HG03521 (cell line): ENCODE results near the gene VMAC.
"Not testable (repeated sequence)": the region's sequence is repeated elsewhere in the genome, so short reads cannot be mapped to it uniquely, and the experiment has no call there.

Experiments
- ATAC-seq: cut with Tn5 transposase; IDR thresholded peaks from one replicate; pipeline ENCODE4 v1.9.1; 2021; ENCODE audit warnings: mild to moderate bottlenecking, moderate library complexity; ENCODE audit not compliant: unreplicated experiment

The VMAC gene, protein sequence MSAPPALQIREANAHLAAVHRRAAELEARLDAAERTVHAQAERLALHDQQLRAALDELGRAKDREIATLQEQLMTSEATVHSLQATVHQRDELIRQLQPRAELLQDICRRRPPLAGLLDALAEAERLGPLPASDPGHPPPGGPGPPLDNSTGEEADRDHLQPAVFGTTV

DNA sequence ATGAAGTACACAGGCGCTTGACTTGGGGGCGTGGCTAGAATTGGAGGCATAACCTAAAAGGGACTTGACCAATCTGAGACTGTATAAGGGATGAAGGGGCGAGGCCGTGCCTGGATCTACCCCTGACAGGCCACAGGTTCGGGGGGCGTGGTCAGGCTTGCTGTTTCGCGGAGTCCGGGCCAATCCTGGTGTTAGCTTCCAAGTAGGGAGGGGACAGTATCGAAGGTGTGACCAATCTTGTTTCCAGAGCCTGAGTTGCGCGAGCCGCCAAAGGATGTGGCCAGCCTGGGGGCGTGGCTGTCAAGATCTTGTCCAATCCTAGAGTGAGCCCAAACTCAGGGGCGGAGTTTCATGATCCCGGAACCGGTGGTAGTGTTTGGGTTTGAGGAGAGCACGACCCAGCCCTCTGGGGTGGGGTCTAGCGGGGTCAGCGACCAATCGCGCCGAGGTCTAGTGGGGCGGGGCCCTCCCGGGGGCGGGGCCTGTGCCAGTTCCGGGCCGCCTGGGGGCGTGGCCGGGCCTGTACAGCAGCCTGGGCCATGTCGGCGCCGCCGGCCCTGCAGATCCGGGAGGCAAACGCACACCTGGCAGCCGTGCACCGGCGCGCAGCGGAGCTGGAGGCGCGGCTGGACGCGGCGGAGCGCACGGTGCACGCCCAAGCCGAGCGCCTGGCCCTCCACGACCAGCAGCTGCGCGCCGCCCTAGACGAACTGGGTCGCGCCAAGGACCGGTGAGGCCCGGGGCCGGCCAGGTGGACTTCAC lies at the start of gene VMAC:
TSS of gene VMAC (plus strand) at position 521 of the 762 bp plus-strand sequence. CDS start at position 540, 19 bp downstream.
- peak; percentile 73 for ATAC-seq

- ATAC-seq: not testable (repeated sequence)
These were observed 49.5 kb upstream of the VMAC start for GRCh38 chr19:5855151-5855550.

GRCh38 chr19:5857203-5858081 lies 47.2 kb upstream of the VMAC start:
- no peak for ATAC-seq

GRCh38 chr19:5863030-5863665 lies 41.5 kb upstream of the VMAC start:
- no peak for ATAC-seq

DNA sequence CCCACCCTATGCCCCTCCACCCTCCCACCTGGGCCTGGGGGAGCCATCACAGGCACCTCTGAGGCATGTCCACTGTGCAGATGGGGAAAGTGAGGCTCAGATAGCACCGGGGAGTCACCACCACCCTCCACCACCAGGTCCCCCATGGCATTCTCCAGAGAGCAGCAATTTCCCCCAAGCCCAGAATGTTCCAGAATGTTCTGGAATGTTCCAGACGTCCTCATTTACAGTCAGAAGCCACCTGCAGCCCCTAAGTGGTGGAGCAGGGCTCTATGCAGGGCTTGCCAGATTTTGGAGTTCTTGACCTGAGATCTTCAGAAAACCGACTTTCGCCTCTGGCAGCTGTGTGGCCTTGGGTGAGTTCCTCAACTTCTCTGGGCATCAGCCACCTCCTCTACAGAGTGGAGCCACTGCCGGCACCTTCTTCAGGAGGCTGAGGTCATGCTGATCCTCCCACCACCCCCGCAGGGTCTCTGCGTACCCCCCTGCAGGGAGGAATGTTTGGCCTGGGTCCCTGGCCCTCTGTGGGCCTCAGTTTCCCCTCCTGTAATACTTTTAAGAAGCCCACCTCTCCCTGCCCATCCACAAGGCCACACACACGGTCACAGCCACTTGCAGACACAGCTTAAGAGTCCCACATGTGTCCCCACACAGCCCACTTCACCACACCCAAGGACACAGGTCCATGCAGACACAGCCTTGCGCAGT lies 40.5 kb upstream of the VMAC start:
- ATAC-seq: no peak

GRCh38 chr19:5864725-5865486 lies 39.8 kb upstream of the VMAC start:
- ATAC-seq: no peak

DNA sequence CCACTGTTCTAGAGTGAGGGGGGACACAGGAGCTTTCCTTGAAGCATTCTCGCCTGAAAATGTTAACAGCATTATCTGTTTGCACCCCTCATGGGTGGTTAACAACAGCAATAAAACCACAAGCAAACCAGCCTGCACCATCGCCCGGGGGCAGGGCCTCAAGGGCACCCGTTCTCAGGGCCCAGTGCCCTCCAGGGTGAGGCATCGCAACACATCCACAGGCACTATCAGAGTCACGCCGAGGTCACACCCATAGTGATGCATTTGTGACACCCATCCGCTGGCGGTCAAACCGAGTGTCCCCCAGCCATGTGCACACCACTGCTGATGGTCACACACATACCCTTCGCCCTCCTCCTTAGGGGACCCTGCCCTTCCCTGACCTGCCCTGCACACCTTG lies 38.9 kb upstream of the VMAC start:
- no peak for ATAC-seq

DNA sequence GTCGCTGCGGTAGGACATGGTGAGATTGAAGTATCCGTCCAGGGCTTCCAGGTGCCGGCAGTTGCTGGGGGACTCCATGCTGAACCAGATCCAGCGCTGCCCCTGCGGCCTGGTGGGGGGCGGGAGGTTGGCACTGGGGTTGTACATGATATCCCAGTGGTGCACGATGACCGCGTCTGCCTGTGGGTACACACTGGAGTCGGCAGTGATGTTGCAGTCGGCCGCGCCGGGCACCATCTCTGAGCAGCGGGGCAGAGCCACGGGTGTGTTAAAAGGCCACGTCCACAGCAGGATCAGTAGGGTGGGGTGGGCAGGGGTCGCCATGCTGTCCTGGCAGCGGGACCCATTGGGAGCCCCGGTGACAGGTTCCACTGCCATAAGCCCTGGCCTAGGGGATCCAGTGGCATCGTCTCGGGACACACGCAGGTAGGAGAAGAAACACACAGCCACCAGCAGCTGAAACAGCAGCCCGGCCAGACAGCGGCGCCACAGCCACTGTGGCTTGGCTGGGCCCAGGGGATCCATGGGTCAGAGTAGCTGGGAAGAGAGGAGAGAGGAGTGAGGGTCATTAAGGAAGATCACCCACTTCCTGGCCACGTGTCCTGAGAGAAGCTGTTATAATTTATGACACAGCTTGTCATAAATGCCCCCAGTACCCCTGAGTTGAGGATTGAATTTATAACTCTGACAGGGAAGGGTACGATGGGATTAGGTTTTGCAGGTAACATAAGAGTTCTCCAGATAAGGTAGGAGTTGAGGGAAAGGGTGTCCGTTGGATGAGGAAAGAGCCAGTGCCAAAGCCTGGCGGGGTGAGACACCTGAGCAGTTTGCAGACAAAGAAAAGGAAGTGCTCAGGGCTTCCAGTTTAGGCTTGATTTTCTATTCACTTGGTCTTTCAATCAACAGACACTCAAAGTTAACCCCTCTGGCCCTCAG lies 37.2 kb upstream of the VMAC start:
- ATAC-seq: no peak

DNA sequence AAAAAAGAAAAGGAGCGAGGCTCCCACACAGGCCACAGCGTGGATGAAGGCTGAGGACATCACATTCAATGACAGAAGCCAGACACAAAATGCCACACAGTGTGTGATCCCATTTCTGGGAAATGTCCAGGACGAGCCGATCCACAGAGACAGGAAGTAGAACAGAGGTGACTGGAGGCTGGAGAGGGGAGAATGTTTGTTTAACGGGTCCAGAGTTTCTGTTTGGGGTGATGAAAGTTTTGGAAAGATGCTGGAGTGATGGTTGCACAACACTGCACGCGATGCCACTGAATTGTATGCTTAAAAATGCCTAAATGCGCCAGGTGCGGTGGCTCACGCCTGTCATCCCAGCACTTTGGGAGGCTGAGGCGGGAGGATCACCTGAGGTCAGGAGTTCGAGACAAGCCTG lies 33.7 kb upstream of the VMAC start:
- no peak for ATAC-seq

- no peak for ATAC-seq
These were observed 31.0 kb upstream of the VMAC start for GRCh38 chr19:5873617-5874199.

DNA sequence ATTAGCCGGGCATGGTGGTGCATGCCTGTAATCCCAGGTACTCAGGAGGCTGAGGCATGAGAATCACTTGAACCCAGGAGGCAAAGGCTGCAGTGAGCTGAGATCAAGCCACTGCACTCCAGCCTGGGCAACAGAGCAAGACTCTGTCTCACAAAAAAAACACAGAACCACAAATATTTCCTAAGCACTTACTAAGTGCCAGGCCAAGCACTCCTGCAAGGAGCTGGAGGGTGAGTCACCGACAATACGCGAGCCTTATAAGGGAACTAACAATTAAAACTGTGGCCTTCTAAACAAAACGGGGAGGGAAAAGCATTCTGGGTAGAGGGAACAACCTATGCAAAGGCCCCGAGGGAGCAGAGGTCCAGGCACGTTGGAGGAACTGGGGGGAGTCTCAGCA lies 30.2 kb upstream of the VMAC start:
- not testable (repeated sequence) for ATAC-seq

DNA sequence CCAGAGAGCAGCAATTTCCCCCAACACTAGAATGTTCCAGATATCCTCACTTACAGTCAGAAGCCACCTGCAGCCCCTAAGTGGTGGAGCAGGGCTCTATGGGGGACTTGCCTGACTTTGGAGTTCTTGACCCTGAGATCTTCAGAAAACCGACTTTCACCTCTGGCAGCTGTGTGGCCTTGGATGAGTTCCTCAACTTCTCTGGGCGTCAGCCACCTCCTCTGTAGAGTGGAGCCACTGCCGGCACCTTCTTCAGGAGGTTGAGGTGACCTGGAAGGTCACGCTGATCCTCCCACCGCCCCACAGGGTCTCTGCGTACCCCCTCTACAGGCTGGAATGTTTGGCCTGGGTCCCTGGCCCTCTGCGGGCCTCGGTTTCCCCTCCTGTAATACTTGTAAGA lies 27.2 kb upstream of the VMAC start:
- no peak for ATAC-seq

GRCh38 chr19:5877882-5878281 lies 26.8 kb upstream of the VMAC start:
- no peak for ATAC-seq

DNA sequence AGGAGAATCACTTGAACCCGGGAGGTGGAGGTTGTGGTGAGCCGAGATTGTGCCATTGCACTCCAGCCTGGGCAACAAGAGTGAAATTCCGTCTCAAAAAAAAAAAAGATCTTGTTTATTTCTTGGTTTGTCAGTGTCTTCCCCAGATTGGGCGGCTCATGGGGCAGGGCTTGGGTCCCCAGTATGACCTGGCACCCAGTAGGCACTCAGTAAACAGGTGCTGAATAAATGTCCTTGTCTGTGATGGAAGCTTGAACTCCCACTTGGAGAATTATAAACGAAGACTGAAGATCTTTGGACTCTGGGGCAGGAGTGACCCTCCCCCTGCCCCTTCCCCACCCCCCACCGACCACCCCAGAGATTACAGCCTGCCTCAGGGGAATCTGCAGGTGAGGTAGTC lies 24.5 kb upstream of the VMAC start:
- ATAC-seq: no peak

DNA sequence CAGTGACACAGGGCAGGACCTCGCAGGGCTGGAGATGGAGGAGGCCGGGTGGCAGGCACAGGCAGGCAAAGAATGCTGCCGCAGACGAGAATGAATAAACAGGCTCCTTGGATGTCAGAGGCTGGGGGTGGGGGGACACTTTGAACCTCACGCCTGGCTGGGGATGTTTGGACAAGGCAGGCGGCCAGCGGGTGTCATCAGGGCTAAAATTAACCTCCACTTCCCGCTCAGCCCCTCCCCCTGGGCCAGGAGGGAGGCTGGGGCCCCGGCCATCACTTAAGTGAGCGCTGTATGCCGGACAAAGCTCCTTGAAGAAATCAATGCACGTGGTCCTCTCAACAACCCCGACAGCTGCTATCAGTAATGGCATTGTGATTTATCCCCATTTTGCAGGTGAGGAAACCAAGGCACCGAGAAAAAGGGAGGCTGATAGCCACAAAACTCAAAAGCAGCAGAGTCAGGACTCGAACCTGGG lies 24.0 kb upstream of the VMAC start:
- no peak for ATAC-seq

DNA sequence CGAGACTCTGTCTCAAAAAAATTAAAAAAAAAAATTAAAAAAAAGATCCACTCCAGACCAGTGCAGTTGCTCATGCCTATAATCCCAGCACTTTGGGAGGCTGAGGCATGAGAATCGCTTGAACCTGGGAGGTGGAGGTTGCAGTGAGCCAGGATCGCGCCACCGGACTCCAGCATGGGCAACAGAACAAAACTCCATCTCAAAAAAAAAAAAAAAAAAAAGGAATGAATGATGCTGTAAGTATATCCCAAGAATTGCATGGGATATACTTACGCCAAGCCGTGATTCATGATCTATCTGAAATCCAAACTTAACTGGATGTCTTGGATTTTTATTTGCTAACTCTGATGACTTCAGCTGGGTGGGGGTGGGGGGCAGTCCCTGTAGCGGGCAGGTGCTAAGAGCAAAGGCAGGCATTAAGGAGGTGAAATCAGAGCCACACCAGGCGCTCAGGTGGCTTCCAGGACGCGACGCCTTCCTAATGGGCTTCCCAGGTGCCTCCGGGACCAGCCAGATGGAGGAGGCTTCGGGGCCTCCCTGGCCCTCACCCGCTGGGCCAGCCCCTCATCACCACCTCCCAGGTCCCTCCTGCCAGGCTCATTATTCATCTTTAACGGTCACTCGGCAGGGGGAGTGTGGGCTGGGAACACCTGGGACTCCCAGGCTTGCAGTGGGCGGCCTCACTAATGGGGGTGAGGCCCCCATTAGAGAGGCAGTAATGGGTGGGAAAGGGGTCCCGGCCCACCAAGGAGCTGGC lies 23.0 kb upstream of the VMAC start:
- no peak for ATAC-seq

DNA sequence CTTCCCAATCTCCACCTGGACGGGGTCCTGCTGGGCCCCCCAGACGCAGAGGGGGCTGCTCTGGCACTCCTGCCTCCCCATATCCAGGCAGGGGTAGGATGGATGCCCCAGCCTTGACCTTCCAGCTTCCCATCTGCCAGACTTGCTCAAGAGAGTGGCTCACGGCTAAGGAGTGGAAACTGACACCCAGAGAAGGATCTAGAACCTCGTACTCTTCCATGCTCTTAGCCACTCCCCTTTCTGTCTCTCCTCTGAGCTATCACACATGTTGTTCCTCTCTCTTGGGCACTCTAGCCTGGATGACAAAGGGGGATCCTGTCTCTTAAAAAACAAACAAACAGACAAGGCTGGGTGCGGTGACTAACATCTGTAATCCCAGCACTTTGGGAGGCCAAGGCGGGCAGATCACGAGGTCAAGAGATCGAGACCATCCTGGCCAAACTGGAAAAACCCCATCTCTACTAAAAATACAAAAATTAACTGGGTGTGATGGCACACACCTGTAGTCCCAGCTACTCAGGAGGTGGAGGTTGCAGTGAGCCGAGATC lies 22.2 kb upstream of the VMAC start:
- ATAC-seq: no peak
